ENCODE results near the gene OR2H1.
"Not testable (repeated sequence)": the region's sequence is repeated elsewhere in the genome, so short reads cannot be mapped to it uniquely, and the experiment has no call there.

The OR2H1 gene

DNA sequence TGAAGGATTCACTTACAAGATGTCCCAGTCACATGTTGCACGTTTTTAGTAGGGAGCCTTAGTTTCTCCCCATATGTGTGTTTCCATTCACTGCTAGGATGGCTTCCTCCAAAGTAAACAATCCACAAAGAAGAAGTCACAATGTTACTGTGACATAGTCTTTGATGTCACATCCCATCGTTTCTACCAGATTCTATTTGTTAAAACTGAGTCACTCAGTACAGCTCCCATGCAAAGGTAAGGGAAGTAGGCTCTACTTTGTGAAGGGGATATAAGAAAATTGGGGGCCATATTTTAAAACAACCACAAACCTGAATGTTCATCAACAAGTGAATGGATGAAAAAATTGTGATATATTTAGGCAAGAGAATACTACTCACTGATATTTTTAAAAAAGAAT, at the start of gene OR2H1, which contains the start of gene OR11A1:
OR2H1 (plus strand) TSS at position 185 of the 400 bp plus-strand sequence. CDS start 4,615 bp downstream, outside the sequence.
OR11A1 (minus strand) TSS at position 101 of the 400 bp plus-strand sequence. CDS start 29,430 bp downstream, outside the sequence.
- no peak for DNase-seq

DNA sequence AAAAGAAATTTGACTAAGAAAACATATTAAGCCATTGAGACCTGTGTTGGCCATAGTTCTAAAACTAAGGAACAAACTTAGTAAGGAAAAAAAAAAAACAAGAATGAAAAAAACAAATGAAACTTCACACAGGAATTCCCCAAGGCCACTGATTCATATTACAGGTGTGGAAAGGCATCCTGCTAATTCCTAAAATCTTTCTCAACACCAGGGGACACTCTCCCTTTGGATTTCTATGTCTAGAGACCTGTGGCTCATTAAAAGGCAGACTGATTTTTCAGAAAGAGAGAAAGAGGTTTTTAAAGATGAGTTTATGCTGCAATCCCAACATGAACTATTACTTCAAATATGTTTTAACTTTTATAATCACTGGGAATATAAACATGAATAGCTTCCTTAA, 42.4 kb upstream of the OR2H1 start, which contains the start of gene OR12D1:
OR12D1 (plus strand) TSS at position 341 of the 400 bp plus-strand sequence.
- DNase-seq: no peak

DNA sequence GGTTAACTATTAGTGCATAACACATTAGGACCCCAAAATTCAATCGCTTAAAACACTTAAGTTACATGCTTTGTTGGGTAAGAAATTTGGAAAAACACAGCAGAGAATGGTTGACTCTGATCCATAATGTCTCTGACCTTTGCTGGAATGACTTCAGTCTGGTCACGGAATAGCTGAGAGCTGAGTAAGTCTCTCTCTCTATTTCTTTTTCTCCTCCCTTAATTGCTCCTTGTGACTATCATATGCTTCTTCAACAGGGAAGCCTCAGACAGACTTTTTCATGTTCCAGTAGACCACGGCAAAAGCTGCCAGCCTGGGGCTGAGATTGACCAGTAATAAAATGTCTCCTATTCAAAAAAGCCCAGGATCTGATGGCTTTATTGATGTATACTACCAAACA, 37.4 kb upstream of the OR2H1 start:
- no peak for DNase-seq

DNA sequence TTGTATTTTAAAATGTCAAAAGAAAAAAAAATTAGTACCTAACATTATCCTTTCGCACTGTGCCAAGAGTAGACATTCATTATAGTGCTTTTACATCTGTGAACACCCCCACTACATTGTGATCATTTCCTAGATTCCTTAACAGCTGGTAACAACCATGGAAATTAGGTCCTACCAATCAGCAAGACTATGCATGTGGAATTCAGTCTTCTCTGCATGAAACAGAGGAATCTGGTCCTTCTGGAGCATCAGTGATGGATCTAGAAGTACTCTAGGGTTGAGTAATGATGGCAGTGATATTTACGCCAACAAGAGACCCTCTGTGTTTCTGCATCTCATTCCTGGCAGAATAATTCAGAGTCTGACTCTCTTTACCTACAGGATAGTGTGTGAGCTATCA, 32.8 kb upstream of the OR2H1 start:
- no peak for DNase-seq

DNA sequence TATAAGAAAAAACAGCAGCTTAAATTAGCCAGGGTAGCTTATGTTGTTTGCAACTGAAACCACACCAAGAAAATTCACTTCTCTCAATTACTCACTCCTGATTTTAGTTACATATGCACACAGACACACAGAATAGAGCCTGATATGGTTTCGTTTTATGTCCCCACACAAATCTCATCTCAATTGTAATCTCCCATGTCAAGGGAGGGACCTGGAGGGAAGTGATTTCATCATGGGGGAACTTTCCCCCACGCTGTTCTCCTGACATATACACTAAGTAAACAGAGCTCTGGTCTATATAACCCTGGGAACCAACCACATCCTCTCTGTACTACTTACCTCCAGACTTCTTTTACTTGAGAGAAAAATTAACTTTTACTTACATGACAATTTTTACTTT, 32.4 kb upstream of the OR2H1 start:
- DNase-seq: no peak

DNA sequence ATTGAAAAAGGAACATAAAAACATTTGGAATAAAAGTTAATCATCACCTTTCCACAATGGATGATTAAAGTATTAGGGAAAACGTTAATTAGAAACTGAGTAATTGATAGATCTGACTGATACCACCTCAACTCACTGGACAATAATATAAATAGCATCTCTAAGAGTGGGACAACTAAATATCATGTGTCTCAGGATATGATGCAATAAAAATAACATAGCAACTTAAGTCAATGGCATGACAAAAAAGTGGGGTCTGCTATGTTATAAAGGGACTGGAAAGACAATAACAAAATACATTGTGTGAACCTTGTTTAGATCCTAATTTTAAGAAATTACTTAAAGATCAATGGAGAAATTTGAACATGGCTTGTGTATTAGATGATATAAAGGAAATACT, 31.9 kb upstream of the OR2H1 start:
- no peak for DNase-seq

DNA sequence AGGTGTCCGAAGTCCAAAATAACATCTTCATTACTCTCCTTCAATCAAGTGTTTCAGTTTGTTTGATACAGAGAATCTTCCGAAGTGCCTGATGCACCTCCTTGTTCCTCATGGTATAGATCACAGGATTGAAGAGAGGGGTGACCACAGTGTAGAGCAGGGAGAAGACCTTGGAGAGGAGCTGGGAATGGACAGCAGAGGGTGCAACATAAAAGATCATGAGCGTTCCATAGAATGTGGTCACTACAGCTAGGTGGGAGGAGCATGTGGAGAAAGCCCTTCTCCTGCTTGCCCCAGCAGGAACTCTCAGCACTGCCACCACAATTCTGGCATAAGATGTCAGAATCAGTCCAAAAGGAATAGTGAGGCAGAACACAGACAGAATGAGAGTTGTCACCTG, 30.3 kb upstream of the OR2H1 start:
- DNase-seq: no peak

DNA sequence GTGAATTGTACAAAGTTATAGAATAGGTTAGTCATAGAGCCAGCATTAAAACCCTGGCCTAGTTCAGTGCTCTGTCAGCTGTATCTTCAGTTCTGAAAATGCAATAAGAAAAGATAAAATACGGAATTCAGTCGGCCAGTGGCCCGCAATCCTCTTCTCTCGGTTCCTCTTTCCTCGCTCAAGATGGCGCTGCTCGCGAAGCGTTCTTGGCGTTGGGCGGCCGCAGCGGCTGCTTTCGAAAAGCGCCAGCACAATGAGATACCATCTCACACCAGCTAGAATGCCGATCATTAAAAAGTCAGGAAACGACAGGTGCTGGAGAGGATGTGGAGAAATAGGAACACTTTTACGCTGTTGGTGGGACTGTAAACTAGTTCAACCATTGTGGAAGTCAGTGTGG, 20.2 kb upstream of the OR2H1 start:
- DNase-seq: not testable (repeated sequence)

DNA sequence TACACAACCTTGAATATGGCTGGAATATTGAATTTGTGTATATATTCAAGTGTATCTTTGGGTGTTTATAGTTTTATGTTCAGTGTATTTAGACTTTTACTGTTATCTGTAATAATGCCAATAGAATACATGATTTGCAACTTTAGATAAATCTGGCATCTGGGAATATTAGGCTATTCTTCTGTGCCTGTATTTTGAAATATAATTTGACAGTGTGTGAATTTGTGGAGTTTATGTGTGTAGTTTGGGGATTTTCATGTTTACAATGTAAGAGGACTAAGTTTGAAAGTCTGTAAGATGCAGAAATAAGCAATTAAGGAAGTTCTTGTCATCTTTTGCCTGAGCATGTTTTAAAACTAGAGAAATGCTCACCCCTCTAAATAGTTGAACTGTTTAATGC, 17.9 kb upstream of the OR2H1 start, which contains the start of gene OR10C1:
OR10C1 (plus strand) TSS at position 301 of the 400 bp plus-strand sequence. CDS start 710 bp downstream, outside the sequence.
- no peak for DNase-seq

DNA sequence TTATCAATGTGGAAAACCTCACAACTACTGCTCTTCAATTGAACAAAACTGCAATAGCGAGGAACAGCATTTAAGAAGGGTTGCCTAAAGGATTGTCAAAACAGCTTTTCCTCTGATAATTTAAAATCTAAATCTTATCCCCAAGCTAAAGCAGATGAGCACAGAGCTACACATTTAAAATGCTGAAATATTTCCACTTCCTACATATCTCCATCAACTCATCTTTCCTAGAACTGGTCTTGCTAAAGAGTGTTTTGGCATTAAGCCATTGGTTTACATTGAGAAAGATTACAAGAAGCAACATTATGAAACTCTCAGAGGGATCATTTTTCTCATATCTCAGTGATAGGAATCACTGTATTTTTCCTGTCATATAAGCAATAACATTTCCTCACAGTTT, 14.2 kb upstream of the OR2H1 start:
- no peak for DNase-seq

DNA sequence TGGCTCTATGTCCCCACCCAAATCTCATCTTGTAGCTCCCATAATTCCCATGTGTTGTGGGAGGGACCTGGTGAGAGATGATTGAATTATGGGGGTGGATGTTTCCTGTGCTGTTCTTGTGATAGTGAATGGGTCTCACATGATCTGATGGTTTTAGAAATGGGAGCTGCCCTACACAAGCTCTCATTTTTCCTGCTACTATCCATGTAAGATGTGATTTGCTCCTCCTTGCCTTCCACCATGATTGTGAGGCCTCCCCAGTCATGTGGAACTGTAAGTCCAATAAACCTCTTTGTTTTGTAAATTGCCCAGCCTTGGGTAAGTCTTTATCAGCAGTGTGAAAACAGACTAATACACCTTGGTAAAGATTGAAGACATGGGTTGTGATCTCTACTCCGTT, 12.9 kb upstream of the OR2H1 start:
- not testable (repeated sequence) for DNase-seq

DNA sequence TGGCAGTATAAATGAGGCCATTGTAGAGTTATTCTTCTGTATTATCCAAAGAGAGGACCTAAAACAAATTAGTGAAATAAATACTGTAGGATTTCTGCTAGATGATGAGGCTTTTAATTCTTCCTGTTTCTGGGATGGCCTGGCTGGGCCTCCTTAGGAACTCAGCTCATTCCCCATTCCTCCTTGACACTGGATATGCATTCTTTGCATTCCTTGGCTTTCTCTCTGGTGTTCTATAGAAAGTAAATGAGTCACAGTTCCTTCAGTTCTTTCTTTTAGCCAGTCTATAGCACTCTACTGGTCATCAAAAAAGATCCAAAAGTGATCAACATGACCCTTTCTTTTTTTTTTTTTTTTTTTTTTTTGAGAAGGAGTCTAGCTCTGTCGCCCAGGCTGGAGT, 9.3 kb upstream of the OR2H1 start:
- no peak for DNase-seq

DNA sequence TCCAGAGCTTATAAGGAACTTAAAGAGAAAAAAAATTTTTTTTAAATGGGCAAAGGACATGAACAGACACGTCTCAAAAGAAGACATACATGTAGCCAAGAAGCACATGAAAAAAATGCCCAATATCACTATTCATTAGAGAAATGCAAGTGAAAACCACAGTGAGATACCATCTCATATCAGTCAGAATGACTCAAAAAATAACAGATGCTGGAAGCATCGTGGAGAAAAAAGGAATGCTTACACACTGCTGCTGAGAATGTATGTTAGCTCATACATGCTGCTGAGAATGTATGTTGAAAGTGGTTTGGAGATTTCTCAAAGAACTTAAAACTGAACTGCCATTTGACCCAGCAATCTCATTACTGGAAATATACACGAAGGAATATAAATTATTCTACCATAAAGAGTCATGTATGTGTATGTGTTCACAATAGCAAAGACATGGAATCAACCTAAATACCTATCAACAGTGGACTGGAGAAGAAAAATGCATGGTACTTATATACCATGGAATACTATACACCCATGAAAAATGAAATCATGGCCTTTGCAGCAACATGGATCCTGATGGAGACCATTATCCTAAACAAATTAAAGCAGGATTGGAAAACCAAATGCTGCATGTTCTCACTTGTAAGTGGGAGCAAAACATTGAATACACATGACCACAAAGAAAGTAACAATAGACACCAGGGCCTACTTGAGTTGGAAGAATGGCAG, 5.3 kb upstream of the OR2H1 start:
- no peak for DNase-seq

DNA sequence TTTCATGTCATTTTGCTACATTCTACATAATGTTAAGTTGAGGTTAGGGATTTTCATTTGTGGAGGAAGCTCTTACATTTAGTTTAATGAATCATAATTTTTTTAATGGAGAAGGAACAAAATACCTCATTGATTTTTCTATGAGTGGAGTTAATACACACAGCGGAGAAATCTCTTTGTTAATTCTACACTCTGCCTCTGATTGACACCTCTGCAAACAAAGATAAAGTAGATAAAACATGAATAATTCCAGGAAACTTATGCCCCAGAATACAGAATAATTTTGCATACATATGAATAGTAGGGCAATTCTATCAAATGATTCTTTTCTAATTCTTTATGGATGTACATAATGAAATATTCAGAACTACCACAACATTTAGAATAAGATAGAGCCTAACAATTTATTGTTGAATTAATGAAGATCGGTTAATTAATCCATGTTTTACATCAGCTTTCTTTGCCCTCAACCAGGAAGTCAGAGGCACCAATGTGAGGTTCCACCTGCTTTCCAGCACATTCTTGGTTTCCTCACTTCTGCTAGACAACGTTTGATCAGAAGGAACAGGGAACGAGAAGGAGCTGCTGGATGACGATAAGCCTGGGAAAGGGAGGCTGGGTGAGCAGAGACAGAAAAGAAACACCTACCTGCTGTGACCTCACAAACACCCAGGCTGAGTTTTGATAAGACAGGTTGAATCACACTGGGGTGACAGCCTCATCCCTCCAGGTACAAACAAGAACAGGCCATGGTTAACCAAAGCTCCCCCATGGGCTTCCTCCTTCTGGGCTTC, 4.3 kb downstream of the OR2H1 start:
- no peak for DNase-seq

DNA sequence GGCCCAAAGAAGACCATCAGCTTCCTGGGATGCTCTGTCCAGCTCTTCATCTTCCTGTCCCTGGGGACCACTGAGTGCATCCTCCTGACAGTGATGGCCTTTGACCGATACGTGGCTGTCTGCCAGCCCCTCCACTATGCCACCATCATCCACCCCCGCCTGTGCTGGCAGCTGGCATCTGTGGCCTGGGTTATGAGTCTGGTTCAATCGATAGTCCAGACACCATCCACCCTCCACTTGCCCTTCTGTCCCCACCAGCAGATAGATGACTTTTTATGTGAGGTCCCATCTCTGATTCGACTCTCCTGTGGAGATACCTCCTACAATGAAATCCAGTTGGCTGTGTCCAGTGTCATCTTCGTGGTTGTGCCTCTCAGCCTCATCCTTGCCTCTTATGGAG, 5.1 kb downstream of the OR2H1 start:
- DNase-seq: no peak

DNA sequence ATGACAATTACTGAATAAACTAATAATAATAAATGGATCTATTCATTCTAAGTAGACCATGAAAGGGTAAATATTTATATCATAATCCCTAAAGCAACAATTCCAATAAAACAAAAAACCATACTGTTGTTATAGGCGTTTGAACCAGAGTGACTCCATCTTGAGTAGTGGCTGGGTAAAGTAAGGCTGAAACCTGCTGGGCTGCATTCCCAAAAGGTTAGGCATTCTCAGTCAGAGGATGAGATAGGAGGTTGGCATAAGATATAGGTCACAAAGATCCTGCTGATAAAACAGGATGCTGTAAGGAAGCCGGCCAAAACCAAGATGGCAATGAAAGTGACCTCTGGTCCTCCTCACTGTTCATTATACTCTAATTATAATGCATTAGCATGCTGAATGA, 8.3 kb downstream of the OR2H1 start:
- no peak for DNase-seq

DNA sequence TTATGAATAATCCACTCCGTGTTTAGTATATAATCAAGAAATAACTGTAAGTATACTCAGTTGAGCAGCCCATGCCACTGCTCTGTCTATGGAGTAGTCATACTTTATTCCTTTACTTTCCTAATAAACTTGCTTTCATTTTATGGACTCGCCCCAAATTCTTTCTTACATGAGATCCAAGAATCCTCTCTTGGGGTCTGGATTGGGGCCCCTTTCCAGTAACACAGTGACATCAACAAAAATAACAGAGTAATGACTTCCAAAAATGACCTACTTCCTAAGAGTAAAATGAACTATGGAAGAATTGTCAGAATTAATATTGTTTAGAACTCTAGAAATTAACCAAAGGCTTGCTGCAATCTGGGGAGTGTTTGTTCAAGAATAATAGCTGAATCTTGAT, 8.8 kb downstream of the OR2H1 start:
- no peak for DNase-seq

DNA sequence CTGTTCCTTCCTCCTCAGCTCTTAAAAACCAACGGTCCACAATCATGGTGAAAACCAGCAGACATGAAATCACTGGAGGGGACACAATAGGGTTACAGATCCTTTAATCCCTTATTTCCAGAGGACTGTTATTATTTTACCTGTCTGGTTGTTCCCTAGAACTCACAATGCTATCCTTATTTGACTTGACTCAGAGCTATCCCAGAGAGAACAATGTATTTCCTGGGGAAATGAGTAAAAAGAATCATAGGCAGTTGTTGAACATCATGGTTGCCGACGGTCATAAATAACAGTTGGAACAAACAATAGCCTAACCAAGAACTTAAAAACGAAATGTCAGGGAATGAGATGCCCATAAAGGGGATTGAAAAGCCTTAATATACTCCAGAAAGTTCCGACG, 9.3 kb downstream of the OR2H1 start:
- DNase-seq: no peak

DNA sequence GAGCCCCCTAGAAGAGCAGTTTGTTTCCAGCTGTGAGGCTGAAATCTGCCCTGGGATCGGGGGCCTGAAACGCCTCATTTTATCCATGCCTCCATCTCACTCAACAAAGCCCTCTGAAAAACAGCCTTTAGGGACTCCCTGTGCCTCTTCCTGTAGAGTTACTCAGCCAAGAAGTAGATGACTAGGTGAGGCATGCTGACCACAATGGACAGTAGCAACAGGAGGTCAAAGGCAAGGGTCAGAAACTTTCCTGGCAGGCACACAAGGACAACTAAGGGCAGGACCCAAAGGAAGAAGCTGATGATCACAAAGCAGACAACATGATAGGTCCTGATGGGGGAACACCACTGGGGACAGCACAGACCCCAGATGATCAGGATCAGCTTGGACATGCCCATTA, 18.0 kb downstream of the OR2H1 start:
- no peak for DNase-seq

DNA sequence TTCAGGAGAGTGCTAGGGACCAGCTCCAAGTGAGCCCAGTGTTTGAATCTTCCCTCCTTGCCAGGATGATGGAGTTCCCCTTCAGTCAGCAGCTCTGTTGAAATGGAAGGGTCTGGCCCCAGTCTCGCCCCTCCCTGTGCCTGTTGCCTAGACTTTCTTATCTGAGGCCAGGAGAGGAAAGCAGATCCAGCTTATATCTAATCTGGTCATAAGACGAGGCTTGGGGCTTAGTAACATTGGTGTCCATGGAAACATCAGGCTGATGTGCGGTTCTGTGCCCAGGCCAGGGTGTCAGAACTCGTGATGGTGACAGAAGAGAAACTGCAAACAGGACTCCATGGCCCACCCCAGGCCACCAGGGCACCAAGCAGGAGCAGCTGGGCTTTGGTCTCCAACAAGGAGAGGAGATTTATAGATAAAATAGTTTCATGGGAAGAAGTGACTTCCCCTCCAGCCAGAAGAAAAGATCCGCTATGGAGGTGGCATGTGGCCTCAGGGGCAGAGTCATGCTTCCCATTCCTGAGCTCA, 21.0 kb downstream of the OR2H1 start:
- no peak for DNase-seq

DNA sequence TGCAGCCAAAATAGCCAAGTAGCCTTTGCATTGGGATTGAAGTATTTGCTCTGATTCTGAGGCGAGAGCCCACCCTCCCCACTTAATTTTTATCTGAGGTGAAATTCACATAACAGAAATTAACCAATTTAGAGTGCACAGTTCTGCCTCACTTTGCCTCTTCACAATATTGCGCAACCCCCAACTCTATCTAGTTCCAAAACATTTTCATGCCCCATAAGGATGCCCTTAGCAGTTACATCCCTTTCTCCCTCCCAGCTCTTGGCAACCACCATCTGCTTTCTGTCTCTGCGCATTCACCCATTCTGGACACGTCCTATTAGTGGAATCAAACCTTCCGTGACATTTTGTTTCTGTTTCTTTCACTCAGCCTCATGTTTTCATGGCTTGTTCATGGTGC, 21.8 kb downstream of the OR2H1 start:
- no peak for DNase-seq

DNA sequence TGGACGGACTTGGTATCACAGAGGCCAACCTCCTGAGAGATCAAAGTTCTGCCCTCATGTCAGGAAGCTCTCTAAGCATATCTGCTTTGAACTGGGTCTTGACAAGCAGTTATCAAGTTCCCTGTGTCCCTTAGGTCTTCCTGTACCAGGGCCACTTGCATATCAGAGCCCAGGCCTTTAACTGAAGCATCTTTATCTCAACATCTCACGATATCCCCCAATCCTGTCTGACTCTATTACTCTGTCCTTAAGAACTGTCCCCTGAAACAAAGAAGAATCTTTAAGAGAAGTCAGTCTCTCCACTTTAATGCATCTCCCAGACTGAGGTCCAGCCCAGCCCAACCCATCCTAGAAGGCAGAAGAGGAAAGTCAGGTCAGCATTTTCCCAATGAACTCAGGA, 22.6 kb downstream of the OR2H1 start:
- DNase-seq: no peak

DNA sequence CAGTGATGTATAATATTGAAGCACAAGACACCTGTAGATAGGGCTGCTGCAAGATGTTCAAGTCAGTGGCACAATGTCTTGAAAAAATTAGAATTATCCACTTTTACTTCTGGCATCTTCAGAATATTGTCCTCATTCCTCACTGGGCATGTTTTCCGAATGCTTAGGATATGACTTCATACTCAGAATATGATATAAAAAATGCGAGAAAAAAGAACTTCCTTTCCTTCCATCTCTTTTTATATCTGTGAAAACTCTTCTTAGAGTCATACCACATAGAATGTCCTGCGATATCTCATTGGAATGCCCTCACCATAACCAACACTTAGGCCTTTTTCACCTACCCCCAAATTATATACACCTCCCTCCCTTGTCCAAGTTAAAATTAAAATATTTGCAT, 26.2 kb downstream of the OR2H1 start:
- DNase-seq: no peak

DNA sequence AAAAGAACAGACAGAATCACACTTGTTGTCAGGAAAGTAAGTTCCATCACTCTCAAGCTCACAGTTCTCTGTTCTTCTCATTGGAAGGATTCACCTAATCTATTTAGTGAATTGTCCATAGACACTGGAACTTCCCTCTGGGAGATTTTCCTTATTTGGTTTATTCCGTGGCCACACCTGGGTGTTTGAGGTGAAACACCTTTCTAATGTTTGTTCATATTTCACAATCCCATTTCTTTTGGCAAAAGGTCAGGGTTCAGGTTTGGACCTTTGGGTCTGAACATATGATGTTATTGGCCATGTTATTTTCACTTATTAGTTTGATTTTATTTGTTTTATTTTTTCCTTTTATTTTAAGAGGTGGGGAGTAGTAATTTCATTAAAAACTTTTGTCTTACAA, 26.8 kb downstream of the OR2H1 start:
- no peak for DNase-seq
